ENCODE measurements around the gene PFN1. TPM values are rescaled to one million over a fixed set of nuclear protein-coding genes. Genes with fewer than 3 reads are reported as not detected.

The PFN1 gene
- total and polyA plus RNA-seq, 10 of the 15 experiments (the other 5 are each of a cell fraction or from before 2014, with no cell fraction given): 154 to 3,892 (median 1,918) TPM

DNA sequence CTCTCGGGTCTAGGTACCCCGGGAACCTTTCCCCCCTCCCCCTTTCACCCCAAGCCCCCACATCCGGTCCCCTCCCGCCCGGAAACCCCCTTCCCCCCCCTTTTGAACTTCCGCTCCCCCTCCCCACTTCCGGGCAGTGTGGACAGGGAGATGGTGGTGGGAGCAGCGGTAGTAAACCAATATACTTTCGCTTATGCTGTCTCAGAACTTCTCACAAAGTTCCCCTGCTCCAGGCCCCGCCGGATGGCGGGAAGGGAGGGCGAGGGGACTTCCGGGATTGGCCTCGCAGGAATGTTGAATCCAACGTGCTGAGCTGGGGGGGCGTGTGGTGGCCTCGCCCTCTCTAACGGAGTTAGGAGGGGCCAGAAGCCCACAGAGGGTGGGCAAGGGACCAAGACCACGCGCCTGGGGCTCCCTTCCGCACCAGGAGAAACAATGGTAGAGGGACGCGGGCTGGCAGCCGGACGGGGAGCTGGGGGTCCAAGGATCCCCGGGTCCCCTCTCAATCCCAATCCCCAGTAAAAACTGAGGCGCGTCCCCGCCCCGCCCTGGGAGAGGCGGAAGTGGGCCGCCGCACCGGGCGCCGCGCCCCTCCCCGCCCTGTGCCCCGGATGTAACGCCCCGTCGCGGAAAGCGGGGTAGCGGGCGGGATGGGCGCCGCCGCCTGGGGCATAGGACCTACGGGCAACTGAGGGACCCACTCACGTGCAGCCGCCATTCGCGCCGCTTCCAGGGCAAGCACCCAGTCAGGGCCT, 742 bp downstream of the PFN1 start (continued):
- TF ChIP-seq, protein P1, sequence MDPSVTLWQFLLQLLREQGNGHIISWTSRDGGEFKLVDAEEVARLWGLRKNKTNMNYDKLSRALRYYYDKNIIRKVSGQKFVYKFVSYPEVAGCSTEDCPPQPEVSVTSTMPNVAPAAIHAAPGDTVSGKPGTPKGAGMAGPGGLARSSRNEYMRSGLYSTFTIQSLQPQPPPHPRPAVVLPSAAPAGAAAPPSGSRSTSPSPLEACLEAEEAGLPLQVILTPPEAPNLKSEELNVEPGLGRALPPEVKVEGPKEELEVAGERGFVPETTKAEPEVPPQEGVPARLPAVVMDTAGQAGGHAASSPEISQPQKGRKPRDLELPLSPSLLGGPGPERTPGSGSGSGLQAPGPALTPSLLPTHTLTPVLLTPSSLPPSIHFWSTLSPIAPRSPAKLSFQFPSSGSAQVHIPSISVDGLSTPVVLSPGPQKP (IDR thresholded peaks at IDR 0.05; ENCODE audit: low read depth, low read length): peak; percentile 29; the same call in 1 of the 2 replicates
- TF ChIP-seq CBFB (IDR thresholded peaks at IDR 0.05; ENCODE audit: low read depth) (peak; percentile 51; the same call in 1 of the 2 replicates), POLR2A (IDR thresholded peaks at IDR 0.05; ENCODE audit: low read depth, low read length) (peak; percentile 78), USF1 (IDR thresholded peaks at IDR 0.05; ENCODE audit: borderline replicate concordance, extremely low read length, insufficient read depth, low read depth, low read length) (no peak), TARDBP (IDR thresholded peaks at IDR 0.05; ENCODE audit: borderline replicate concordance) (no peak), E4F1 (IDR thresholded peaks at IDR 0.05; ENCODE audit: borderline replicate concordance, partially characterized antibody) (peak; percentile 32), HCFC1 (IDR thresholded peaks at IDR 0.05; ENCODE audit: low read length) (peak; percentile 9; the same call in 1 of the 2 replicates), EGR1 (IDR thresholded peaks at IDR 0.05; ENCODE audit: borderline replicate concordance in 1 of 2, low read depth in 2 of 2, low read length in 2 of 2) (peak in 1 of 2 experiments; percentile 64; a peak in 2 of 3 replicates), TBL1XR1 (IDR thresholded peaks at IDR 0.05; ENCODE audit: low read depth, low read length) (no peak; the same call in 1 of the 2 replicates), NKRF (conservative IDR thresholded peaks at IDR 0.05) (peak; percentile 24), ZBED1 (IDR thresholded peaks at IDR 0.05; ENCODE audit: borderline replicate concordance) (peak; percentile 12; the same call in 1 of the 2 replicates)
- TF ChIP-seq, protein P2, sequence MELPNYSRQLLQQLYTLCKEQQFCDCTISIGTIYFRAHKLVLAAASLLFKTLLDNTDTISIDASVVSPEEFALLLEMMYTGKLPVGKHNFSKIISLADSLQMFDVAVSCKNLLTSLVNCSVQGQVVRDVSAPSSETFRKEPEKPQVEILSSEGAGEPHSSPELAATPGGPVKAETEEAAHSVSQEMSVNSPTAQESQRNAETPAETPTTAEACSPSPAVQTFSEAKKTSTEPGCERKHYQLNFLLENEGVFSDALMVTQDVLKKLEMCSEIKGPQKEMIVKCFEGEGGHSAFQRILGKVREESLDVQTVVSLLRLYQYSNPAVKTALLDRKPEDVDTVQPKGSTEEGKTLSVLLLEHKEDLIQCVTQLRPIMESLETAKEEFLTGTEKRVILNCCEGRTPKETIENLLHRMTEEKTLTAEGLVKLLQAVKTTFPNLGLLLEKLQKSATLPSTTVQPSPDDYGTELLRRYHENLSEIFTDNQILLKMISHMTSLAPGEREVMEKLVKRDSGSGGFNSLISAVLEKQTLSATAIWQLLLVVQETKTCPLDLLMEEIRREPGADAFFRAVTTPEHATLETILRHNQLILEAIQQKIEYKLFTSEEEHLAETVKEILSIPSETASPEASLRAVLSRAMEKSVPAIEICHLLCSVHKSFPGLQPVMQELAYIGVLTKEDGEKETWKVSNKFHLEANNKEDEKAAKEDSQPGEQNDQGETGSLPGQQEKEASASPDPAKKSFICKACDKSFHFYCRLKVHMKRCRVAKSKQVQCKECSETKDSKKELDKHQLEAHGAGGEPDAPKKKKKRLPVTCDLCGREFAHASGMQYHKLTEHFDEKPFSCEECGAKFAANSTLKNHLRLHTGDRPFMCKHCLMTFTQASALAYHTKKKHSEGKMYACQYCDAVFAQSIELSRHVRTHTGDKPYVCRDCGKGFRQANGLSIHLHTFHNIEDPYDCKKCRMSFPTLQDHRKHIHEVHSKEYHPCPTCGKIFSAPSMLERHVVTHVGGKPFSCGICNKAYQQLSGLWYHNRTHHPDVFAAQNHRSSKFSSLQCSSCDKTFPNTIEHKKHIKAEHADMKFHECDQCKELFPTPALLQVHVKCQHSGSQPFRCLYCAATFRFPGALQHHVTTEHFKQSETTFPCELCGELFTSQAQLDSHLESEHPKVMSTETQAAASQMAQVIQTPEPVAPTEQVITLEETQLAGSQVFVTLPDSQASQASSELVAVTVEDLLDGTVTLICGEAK (IDR thresholded peaks at IDR 0.05; ENCODE audit: borderline replicate concordance): peak; percentile 71; the same call in 1 of the 2 replicates
- TF ChIP-seq, protein P3, sequence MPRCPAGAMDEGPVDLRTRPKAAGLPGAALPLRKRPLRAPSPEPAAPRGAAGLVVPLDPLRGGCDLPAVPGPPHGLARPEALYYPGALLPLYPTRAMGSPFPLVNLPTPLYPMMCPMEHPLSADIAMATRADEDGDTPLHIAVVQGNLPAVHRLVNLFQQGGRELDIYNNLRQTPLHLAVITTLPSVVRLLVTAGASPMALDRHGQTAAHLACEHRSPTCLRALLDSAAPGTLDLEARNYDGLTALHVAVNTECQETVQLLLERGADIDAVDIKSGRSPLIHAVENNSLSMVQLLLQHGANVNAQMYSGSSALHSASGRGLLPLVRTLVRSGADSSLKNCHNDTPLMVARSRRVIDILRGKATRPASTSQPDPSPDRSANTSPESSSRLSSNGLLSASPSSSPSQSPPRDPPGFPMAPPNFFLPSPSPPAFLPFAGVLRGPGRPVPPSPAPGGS (IDR thresholded peaks at IDR 0.05; ENCODE audit: borderline replicate concordance, insufficient read depth, low read depth, low read length, poor library complexity, severe bottlenecking): peak; percentile 54

Data from GM12878 (cell line).